ENCODE data around the gene CYP4F11. TPM values are rescaled to one million over a fixed set of nuclear protein-coding genes. Genes with fewer than 3 reads are reported as not detected.
"Not testable (repeated sequence)": the region's sequence is repeated elsewhere in the genome, so short reads cannot be mapped to it uniquely, and the experiment has no call there.

CYP4F11 gene
- total and polyA plus RNA-seq, 2 donors (not counting 3 experiments of a cell fraction or from before 2014, with no cell fraction given), result not detected

- Histone ChIP-seq H3K27ac (ENCODE audit: insufficient read depth, low read depth, low read length) (no peak overlapping the region), H3K9me1 (replicated peaks; ENCODE audit: control insufficient read depth, extremely low read depth, insufficient read depth, low read length) (no peaks in the 10 kb centered on the region), H2AFZ (ENCODE audit: low read depth, low read length) (no peak overlapping the region), H3K36me3 (ENCODE audit: control insufficient read depth in 2 of 2, extremely low read depth in 1 of 2, insufficient read depth in 2 of 2, low read length in 2 of 2) (no peaks in the 10 kb centered on the region), H3K4me1 (ENCODE audit: control insufficient read depth, extremely low read depth, insufficient read depth, low read length) (no peaks in the 10 kb centered on the region), H3K4me3 (replicated peaks in 1 of 3; ENCODE audit: insufficient read depth in 1 of 3, low read depth in 1 of 3, low read length in 3 of 3) (no peak overlapping the region), H4K20me1 (replicated peaks; ENCODE audit: control insufficient read depth, extremely low read depth, insufficient read depth, low read length) (no peaks in the 10 kb centered on the region), H3K27me3 (ENCODE audit: control insufficient read depth in 2 of 2, insufficient read depth in 2 of 2, low read length in 2 of 2) (no peaks in the 10 kb centered on the region), H3K4me2 (ENCODE audit: insufficient read depth, low read length) (no peak overlapping the region), H3K79me2 (ENCODE audit: control insufficient read depth, insufficient read depth, low read length) (no peaks in the 10 kb centered on the region), H3K9me3 (replicated peaks; ENCODE audit: control insufficient read depth, insufficient read depth, low read length) (no peaks in the 10 kb centered on the region), H3K9ac (replicated peaks; ENCODE audit: extremely low read depth, insufficient read depth, low read length) (no peak overlapping the region)
- FAIRE-seq, result no peak
- intact Hi-C loops (cut with micrococcal nuclease) (no loop called here), dilution Hi-C loops (cut with MboI; ENCODE audit: extremely low pct_ligation_motif_present, low sequenced_read_pairs) (no loop called here)
- POLR2A ChIA-PET, result no interaction called here
- DNase-seq (ENCODE audit: low read depth, low spot score), result no peak
- TF ChIP-seq MYC (IDR thresholded peaks at IDR 0.05; ENCODE audit: low read depth, low read length) (no peak), POLR2AphosphoS5 (IDR thresholded peaks at IDR 0.05; ENCODE audit: insufficient read depth, low read depth, low read length) (no peak), GATA2 (IDR thresholded peaks at IDR 0.05; ENCODE audit: insufficient read depth, insufficient read length, low read depth, low read length) (no peak), FOS (IDR thresholded peaks at IDR 0.05; ENCODE audit: borderline replicate concordance, insufficient read depth, low read length) (no peak), POLR2A (IDR thresholded peaks at IDR 0.05; ENCODE audit: low read depth, low read length) (no peak), CTCF (IDR thresholded peaks at IDR 0.05; ENCODE audit: extremely low read depth in 1 of 2, insufficient read depth in 1 of 2, low read depth in 1 of 2, low read length in 2 of 2) (no peak), JUN (IDR thresholded peaks at IDR 0.05; ENCODE audit: borderline replicate concordance, insufficient read depth, insufficient read length, low read depth) (no peak), EZH2 (IDR thresholded peaks at IDR 0.05; ENCODE audit: borderline replicate concordance, low read depth, low read length, severe bottlenecking) (no peak), MAX (IDR thresholded peaks at IDR 0.05; ENCODE audit: insufficient read depth, insufficient read length) (no peak)
- BruUV-seq (replicated peaks), result no TSS peak
- CTCF ChIA-PET, result no interaction called here
Observed at GRCh38 chr19:15974856-15975255, 40.5 kb upstream of the CYP4F11 start.

- H3K4me2 ChIP-seq (ENCODE audit: insufficient read depth, low read length); H4K20me1 ChIP-seq (replicated peaks; ENCODE audit: control insufficient read depth, extremely low read depth, insufficient read depth, low read length); H3K27ac ChIP-seq (ENCODE audit: insufficient read depth, low read depth, low read length); BruUV-seq (replicated peaks); H3K36me3 ChIP-seq (ENCODE audit: control insufficient read depth in 2 of 2, extremely low read depth in 1 of 2, insufficient read depth in 2 of 2, low read length in 2 of 2); dilution Hi-C loops (cut with MboI; ENCODE audit: extremely low pct_ligation_motif_present, low sequenced_read_pairs); H3K4me1 ChIP-seq (ENCODE audit: control insufficient read depth, extremely low read depth, insufficient read depth, low read length); DNase-seq (ENCODE audit: low read depth, low spot score); POLR2A ChIA-PET; CTCF ChIA-PET; intact Hi-C loops (cut with micrococcal nuclease); H3K79me2 ChIP-seq (ENCODE audit: control insufficient read depth, insufficient read depth, low read length); H2AFZ ChIP-seq (ENCODE audit: low read depth, low read length); H3K9ac ChIP-seq (replicated peaks; ENCODE audit: extremely low read depth, insufficient read depth, low read length); H3K9me3 ChIP-seq (replicated peaks; ENCODE audit: control insufficient read depth, insufficient read depth, low read length); H3K4me3 ChIP-seq (replicated peaks in 1 of 3; ENCODE audit: insufficient read depth in 1 of 3, low read depth in 1 of 3, low read length in 3 of 3); H3K27me3 ChIP-seq (ENCODE audit: control insufficient read depth in 2 of 2, insufficient read depth in 2 of 2, low read length in 2 of 2); FAIRE-seq; H3K9me1 ChIP-seq (replicated peaks; ENCODE audit: control insufficient read depth, extremely low read depth, insufficient read depth, low read length): not testable (repeated sequence)
Observed at GRCh38 chr19:15972043-15972442, 37.7 kb upstream of the CYP4F11 start.

Data from endothelial cell of umbilical vein (primary cell).